Breast epithelium (tissue), 4 donors: Measurements from ENCODE around the gene CCDC148. TPM values are rescaled to one million over a fixed set of nuclear protein-coding genes. Genes with fewer than 3 reads are reported as not detected.

Experiments used
- DNase-seq, 2 donors: peaks; one replicate each; pipeline ENCODE4 v3.0.0-alpha.2; 2019; ENCODE audit warnings: low spot score in 2 of 2
- H3K27ac ChIP-seq, 2 donors: fragments of 200-600 bp; sonication (generic) in 1 of 2; one replicate each; pipeline ENCODE4 v1.5.1; 2016 to 2019; ENCODE audit warnings: mild to moderate bottlenecking in 1 of 2
- H3K27me3 ChIP-seq, 2 donors: fragments of 200-600 bp; sonication (generic) in 1 of 2; one replicate each; pipeline versions ENCODE4 v1.5.1 to v1.6.0; 2017 to 2019; ENCODE audit warnings: control low read depth in 1 of 2, mild to moderate bottlenecking in 1 of 2
- H3K36me3 ChIP-seq: fragments of 200-600 bp; one replicate; pipeline ENCODE4 v1.5.1; 2019
- H3K4me1 ChIP-seq, 2 donors: fragments of 200-600 bp; sonication (generic); one replicate each; pipeline ENCODE4 v1.5.1; 2016 to 2019; ENCODE audit warnings: control low read depth in 1 of 2
- H3K4me3 ChIP-seq, 3 donors: fragments of 200-600 bp; sonication (generic); 1 replicate in 2 of 3; 2 replicates in 1 of 3; pipeline ENCODE4 v1.5.1; 2016 to 2019; ENCODE audit warnings: mild to moderate bottlenecking in 3 of 3, moderate library complexity in 2 of 3
- H3K9me3 ChIP-seq, 2 donors: fragments of 200-600 bp; sonication (generic) in 1 of 2; one replicate each; pipeline ENCODE4 v1.5.1; 2016 to 2019; ENCODE audit warnings: control low read depth in 1 of 2
- CTCF ChIP-seq, 3 donors: fragments of 450-650 bp; IDR thresholded peaks; one replicate each; pipeline ENCODE4 v1.5.1; 2016 to 2017; ENCODE audit warnings: antibody characterized with exemption in 3 of 3, mild to moderate bottlenecking in 3 of 3, moderate library complexity in 3 of 3
- POLR2A ChIP-seq: fragments of 450-650 bp; IDR thresholded peaks from one replicate; pipeline ENCODE4 v1.6.1; 2016; ENCODE audit warnings: antibody characterized with exemption, mild to moderate bottlenecking, moderate library complexity
- POLR2AphosphoS5 ChIP-seq, 3 donors: sonication (generic); formaldehyde crosslinking; IDR thresholded peaks; one replicate each; pipeline ENCODE4 v1.6.1; 2017; ENCODE audit warnings: antibody characterized with exemption in 3 of 3
- intact Hi-C: fragments of 100-400 bp; cut with DNase I; formaldehyde crosslinking; loops from one replicate; pipeline ENCODE4 v1.15.1; 2023; ENCODE audit warnings: low total_unique reads
- total RNA-seq, 3 donors: library from RNA; depleted of rRNA; stranded (reverse); fragments of >200 nt; gene quantifications; one replicate each; pipeline ENCODE4 v1.1.0, GENCODE V29; 2016

The CCDC148 gene
- total RNA-seq, 3 donors from 2014 or later = 1.4 to 9.8 (median 4.6) TPM

GRCh38 chr2:158484892-158485556 lies 28.5 kb upstream of the CCDC148 start:
- H3K9me3 ChIP-seq = no peaks in the 10 kb centered on the region
- no peaks in the 10 kb centered on the region for H3K36me3 ChIP-seq
- TF ChIP-seq POLR2A (no peak), POLR2AphosphoS5 (IDR thresholded peaks at IDR 0.05) (no peak)
- no peaks in the 10 kb centered on the region for H3K27me3 ChIP-seq
- no peak for DNase-seq
- H3K4me3 ChIP-seq = no peak overlapping the region
- intact Hi-C loops = no loop called here
- H3K27ac ChIP-seq = peak overlapping the region in 1 of 2 donors; percentile 0
- H3K4me1 ChIP-seq = no peaks in the 10 kb centered on the region

GRCh38 chr2:158482594-158482993 lies 26.0 kb upstream of the CCDC148 start:
- H3K36me3 ChIP-seq = no peaks in the 10 kb centered on the region
- H3K9me3 ChIP-seq = no peaks in the 10 kb centered on the region
- H3K4me1 ChIP-seq = no peaks in the 10 kb centered on the region
- no peak overlapping the region for H3K4me3 ChIP-seq
- no peak overlapping the region for H3K27ac ChIP-seq
- no peak for DNase-seq
- intact Hi-C loops = no loop called here
- TF ChIP-seq CTCF (IDR thresholded peaks at IDR 0.05) (no peak), POLR2A (no peak), POLR2AphosphoS5 (IDR thresholded peaks at IDR 0.05) (no peak)
- H3K27me3 ChIP-seq = no peaks in the 10 kb centered on the region

GRCh38 chr2:158481116-158481515 lies 24.6 kb upstream of the CCDC148 start:
- H3K27ac ChIP-seq = no peak overlapping the region
- H3K4me1 ChIP-seq = no peaks in the 10 kb centered on the region
- H3K27me3 ChIP-seq = no peaks in the 10 kb centered on the region
- no peaks in the 10 kb centered on the region for H3K36me3 ChIP-seq
- no peak overlapping the region for H3K4me3 ChIP-seq
- intact Hi-C loops = no loop called here
- DNase-seq = no peak
- no peaks in the 10 kb centered on the region for H3K9me3 ChIP-seq
- TF ChIP-seq CTCF (IDR thresholded peaks at IDR 0.05) (no peak), POLR2A (no peak), POLR2AphosphoS5 (IDR thresholded peaks at IDR 0.05) (no peak)

GRCh38 chr2:158478816-158479215 lies 22.3 kb upstream of the CCDC148 start:
- H3K4me1 ChIP-seq = no peaks in the 10 kb centered on the region
- H3K36me3 ChIP-seq = no peaks in the 10 kb centered on the region
- H3K27ac ChIP-seq = no peak overlapping the region
- DNase-seq = no peak
- H3K27me3 ChIP-seq = no peaks in the 10 kb centered on the region
- no peak overlapping the region for H3K4me3 ChIP-seq
- no peaks in the 10 kb centered on the region for H3K9me3 ChIP-seq
- TF ChIP-seq POLR2A = no peak
- no peak for TF ChIP-seq CTCF (IDR thresholded peaks at IDR 0.05)
- no peak for TF ChIP-seq POLR2AphosphoS5 (IDR thresholded peaks at IDR 0.05)
- intact Hi-C loops = no loop called here

GRCh38 chr2:158478237-158478636 lies 21.7 kb upstream of the CCDC148 start:
- TF ChIP-seq POLR2AphosphoS5 (IDR thresholded peaks at IDR 0.05) = no peak
- TF ChIP-seq CTCF (IDR thresholded peaks at IDR 0.05) = no peak
- no peak for TF ChIP-seq POLR2A
- Histone ChIP-seq H3K36me3 (no peaks in the 10 kb centered on the region), H3K4me1 (no peaks in the 10 kb centered on the region), H3K27ac (peak overlapping the region in 1 of 2 donors; percentile 12), H3K4me3 (peak overlapping the region in 1 of 3 donors; percentile 1), H3K9me3 (no peaks in the 10 kb centered on the region), H3K27me3 (no peaks in the 10 kb centered on the region)
- intact Hi-C loops = no loop called here
- DNase-seq = no peak
